HG03460 (cell line): Measurements from ENCODE around the gene RFC2.
"Not testable (repeated sequence)": the region's sequence is repeated elsewhere in the genome, so short reads cannot be mapped to it uniquely, and the experiment has no call there.

Experiments used
- ATAC-seq: cut with Tn5 transposase; IDR thresholded peaks from one replicate; pipeline ENCODE4 v1.9.1; 2021; ENCODE audit not compliant: unreplicated experiment

RFC2 gene

GRCh38 chr7:74283858-74284447 lies 29.8 kb upstream of the RFC2 start:
- no peak for ATAC-seq

DNA sequence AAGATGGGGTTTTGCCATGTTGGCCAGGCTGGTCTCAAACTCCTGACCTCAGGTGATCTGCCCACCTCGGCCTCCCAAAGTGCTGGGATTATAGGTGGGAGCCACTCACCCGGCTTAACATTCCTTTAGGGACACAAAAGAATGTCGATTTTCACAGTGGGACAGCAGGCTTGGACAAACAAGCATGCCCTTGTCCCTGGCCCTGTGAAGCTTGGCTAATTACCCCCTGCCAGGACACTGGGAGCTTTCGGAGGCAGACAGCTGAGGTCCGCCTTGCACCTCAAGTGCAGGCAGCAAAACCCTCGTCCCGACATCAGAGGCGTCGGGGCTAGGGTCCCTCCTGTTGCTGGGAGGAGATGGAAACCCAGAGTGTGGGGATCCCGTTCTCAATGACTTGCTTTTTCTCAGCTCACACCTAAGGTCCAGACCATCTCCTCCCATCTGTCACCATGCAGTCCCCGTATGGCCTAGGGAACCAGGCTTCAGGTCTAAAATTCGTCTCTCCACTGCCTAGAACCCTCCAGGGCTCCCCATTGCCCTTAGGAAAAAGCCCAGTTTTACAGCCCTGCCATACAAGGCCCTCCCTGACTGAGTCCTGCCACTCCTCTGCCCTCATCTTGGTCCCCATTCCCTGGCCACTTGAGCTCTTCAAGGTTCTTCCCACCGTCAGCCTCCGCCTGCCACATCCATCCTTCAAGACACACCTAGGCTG lies 28.7 kb upstream of the RFC2 start:
- no peak for ATAC-seq

- no peak for ATAC-seq
These were observed 26.8 kb upstream of the RFC2 start for GRCh38 chr7:74280985-74281384.

- ATAC-seq, result no peak
These were observed 23.4 kb upstream of the RFC2 start for GRCh38 chr7:74277636-74278035.

- no peak for ATAC-seq
These were observed 21.2 kb upstream of the RFC2 start for GRCh38 chr7:74275401-74275881.

DNA sequence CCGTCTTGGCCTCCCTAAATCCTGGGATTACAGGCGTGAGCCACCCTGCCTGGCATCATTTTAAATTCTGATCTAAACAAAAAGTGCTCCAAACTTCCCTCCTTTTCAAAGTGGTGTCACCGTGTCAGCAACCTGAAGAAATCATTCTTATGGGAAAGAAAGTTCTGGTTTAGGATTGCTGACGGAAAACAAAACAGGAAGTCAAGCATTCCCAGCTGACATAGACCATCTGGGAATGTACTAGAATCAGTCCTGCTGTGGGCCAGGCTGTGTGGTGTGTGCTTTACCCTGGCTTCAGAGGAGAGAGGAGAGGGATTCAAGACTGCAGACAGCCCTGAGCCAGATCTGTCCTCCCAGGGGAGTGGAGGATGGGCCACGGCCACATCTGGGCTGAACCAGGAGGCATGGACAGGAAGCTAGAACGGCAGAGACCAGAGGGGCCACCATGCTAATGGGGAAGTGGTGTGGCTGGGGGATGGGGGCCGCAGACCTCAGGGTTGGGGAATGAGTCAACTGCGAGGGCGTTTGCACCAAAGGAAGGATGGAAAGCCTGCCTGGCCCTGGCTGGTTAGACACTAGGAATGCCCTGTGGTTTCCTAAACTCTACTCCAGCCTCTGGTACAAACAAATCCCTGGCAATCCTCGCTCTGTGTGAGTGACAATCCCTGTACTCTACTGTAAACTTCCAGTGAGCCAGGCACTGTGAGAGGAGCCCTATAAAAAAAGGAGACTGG lies 18.3 kb upstream of the RFC2 start:
- ATAC-seq, result peak; percentile 70

DNA sequence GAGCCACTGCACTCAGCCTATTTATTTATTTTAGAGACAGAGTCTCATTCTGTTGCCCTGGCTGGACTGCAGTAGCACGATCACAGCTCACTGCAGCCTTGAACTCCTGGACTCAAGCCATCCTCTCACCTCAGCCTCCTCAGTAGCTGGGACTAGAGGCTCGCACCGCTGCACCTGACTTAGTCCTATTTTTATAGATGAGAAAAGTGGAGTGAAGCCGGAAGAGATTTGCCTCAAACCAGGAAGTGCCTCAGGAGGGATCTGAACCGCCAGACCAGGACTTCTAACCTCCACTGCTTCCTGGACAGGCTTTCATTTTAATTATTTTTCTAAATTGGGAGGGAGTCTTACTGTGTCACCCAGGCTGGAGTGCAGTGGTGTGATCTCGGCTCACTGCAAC lies 17.5 kb upstream of the RFC2 start:
- no peak for ATAC-seq

DNA sequence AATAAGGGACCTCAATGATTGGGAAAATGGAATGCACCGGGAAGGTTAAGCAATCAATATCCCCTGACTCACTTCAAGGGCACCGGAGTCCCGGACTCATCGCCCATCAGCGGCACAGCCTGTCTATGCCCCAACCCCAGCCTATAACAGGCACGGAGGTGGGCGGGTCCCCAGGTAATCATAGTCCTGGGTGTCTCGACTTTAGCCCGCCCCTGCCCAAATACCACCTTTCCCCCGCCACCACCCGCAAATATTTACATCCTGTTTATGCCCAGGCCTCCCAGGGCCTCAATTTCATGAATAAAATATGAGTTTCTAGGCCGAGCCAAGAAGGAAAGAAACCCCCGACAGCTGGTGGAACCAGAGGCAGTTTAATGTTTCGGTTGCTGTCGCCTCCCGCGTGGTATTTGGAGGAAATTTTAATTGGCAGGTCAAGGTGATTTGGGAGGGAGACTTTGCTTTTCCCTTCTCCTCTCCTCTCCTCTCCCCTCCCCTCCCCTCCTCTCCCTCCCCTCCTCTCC lies 15.6 kb upstream of the RFC2 start:
- peak; percentile 44 for ATAC-seq

DNA sequence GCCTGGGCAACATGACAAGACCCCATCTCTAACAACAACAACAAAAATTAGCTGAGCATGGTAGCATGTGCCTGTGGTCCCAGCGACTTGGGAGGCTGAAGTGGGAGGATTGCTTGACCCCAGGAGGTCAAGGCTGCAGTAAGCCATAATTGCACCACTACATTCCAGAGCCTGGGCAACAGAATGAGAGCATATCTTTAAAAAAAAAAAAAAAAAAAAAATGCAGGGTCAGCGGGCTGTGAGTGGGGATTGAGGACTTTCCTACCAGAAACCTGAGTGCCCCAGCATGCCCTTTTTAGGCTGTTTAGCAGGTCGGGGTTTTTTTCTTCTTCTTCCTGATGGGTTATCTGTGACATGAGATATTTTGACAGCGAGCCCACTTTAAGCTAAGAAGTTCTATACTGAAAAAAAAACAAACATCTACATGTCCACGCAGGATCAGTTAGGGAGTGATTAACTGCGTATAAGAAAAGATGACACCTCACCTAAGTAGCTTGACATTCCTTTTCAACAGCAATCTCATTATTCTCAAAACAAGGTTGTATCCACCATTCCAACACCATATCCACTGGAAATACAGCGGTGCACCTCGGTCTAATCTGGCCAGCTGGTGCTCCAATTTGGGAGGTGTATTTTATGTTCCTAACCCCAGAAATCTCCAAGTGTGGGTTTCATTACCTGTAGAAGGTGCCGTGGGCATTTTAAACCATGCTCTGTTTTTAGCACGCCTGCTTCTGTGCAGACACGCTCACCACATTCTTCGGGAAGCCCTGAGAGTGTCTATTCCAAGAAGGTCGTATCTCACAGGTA lies 13.8 kb upstream of the RFC2 start:
- no peak for ATAC-seq

- ATAC-seq, result no peak
These were observed 12.2 kb upstream of the RFC2 start for GRCh38 chr7:74266191-74266963.

- ATAC-seq, result no peak
These were observed 9.4 kb upstream of the RFC2 start for GRCh38 chr7:74263399-74264120.

DNA sequence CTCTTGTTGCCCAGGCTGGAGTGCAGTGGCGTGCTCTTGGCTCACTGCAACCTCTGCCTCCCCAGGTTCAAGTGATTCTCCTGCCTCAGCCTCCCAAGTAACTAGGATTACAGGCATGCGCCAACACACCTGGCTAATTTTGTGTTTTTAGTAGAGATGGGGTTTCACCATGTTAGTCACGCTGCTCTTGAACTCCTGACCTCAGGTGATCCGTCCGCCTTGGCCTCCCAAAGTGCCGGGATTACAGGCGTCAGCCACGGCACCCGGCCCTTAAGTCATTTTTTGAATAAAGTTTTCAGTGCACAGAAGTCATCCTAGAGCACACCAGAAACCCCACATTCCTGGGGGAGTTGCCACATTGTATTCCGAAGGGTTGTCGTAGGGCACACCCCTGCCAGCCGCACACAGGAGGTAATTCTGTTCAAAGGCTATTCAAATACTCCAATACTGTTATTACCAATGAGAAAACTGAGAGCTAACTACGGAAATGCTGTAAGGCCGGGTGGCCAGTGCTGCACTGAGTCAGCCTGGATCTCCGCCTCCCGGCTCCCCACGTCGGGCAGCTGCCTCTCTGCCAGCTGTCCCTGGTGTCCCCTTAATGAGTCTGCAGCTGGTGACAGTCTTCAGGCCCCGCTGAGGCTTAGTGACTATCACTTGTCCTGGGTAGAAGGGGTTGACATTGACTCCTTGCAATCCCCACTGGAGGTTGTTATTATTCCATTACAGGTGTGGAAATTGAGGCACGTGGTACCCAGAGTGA lies 8.6 kb upstream of the RFC2 start:
- no peak for ATAC-seq

- no peak for ATAC-seq
These were observed 4.4 kb upstream of the RFC2 start for GRCh38 chr7:74258639-74259038.

- no peak for ATAC-seq
These were observed 2.6 kb upstream of the RFC2 start for GRCh38 chr7:74256491-74257408.

DNA sequence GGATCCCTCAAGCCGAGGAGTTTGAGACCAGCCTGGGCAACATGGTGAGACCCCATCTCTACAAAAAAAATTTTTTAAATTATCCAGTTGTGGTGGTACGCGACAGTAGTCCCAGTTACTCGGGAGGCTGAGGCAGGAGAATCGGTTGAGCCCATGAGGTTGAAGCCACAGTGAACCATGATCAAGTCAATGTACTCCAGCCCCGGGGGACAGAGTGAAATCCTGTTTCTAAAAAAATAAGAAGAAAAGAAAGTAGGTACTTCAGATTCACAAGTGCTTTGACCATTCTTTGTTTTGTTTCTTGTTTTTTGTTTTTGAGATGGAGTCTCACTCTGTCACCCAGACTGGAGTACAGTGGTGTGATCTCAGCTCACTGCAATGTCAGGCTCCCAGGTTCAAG lies 1.3 kb upstream of the RFC2 start:
- ATAC-seq, result not testable (repeated sequence)

- ATAC-seq, result no peak
These were observed 720 bp upstream of the RFC2 start for GRCh38 chr7:74254858-74255379.

DNA sequence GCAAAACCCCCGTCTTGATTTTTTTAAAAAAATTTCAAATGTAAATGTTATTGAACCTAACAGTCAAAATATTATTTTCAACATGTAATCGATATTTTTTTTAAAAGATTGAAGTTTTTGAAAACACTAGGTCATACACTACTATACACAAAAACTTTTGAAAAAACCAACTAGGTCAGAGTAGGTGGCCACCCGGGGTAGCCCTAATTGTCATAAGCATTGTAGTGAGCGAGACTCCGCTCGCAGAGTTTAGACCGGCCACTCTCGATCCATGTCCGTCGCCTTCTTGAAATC lies 417 bp downstream of the RFC2 start:
- peak; percentile 14 for ATAC-seq

GRCh38 chr7:74253331-74253730 lies 868 bp downstream of the RFC2 start:
- no peak for ATAC-seq
